Heart left ventricle (tissue), 16 donors: ENCODE results near the gene PNPLA1. TPM values are rescaled to one million over a fixed set of nuclear protein-coding genes. Genes with fewer than 3 reads are reported as not detected.

Experiments
- ATAC-seq, 4 donors: fragments of 200-7000 bp; cut with Tn5 transposase; one replicate each; pipeline ENCODE4 v1.9.1; 2020 to 2022; ENCODE audit warnings: moderate library complexity in 4 of 4, mild to moderate bottlenecking in 3 of 4, moderate number of reproducible peaks in 1 of 4
- DNase-seq, 5 donors: peaks; one replicate each; pipeline ENCODE4 v3.0.0-alpha.2; 2020
- H3K27ac ChIP-seq, 12 donors: fragments of 200-600 bp; sonication (generic) in 4 of 12; one replicate each; pipeline versions ENCODE4 v1.5.0 to v1.8.0; 2016 to 2022; ENCODE audit warnings: mild to moderate bottlenecking in 2 of 12
- H3K27me3 ChIP-seq, 9 donors: fragments of 200-600 bp; sonication (generic) in 2 of 9; one replicate each; pipeline versions ENCODE4 v1.5.1 to v1.8.0; 2016 to 2022; ENCODE audit warnings: mild to moderate bottlenecking in 3 of 9
- H3K36me3 ChIP-seq, 9 donors: fragments of 200-600 bp; sonication (generic) in 2 of 9; one replicate each; pipeline versions ENCODE4 v1.5.0 to v1.8.0; 2018 to 2022; ENCODE audit warnings: mild to moderate bottlenecking in 2 of 9
- H3K4me1 ChIP-seq, 12 donors: fragments of 200-600 bp; sonication (generic) in 4 of 12; one replicate each; pipeline versions ENCODE4 v1.5.0 to v1.8.0; 2016 to 2022; ENCODE audit warnings: mild to moderate bottlenecking in 3 of 12
- H3K4me3 ChIP-seq, 12 donors: fragments of 200-600 bp; sonication (generic) in 4 of 12; one replicate each; pipeline versions ENCODE4 v1.5.0 to v1.8.0; 2017 to 2022; ENCODE audit warnings: mild to moderate bottlenecking in 9 of 12, moderate library complexity in 4 of 12
- H3K9me3 ChIP-seq, 12 donors: fragments of 200-600 bp; sonication (generic) in 4 of 12; one replicate each; pipeline versions ENCODE4 v1.5.0 to v1.8.0; 2016 to 2022; ENCODE audit warnings: mild to moderate bottlenecking in 1 of 12
- CTCF ChIP-seq, 12 donors: fragments of 200-600 bp; sonication (generic) in 4 of 12; IDR thresholded peaks; one replicate each; pipeline versions ENCODE4 v1.5.0 to v1.8.0; 2018 to 2022; ENCODE audit warnings: antibody characterized with exemption in 12 of 12, mild to moderate bottlenecking in 5 of 12
- POLR2A ChIP-seq, 2 donors: fragments of 450-650 bp; IDR thresholded peaks; one replicate each; pipeline ENCODE4 v1.6.1; 2017; ENCODE audit warnings: antibody characterized with exemption in 2 of 2, mild to moderate bottlenecking in 2 of 2, moderate library complexity in 2 of 2
- WGBS, 4 donors: extraction: QIAGEN DNeasy Blood & Tissue Kit in 2 of 4; methylation state at CpG; one replicate each; pipeline versions ENCODE4 v1.1.5 to v1.1.7; 2013 to 2018; 5-methylcytosine and 5-hydroxymethylcytosine counted together
- intact Hi-C, 10 donors: fragments of 100-400 bp; cut with DNase I; formaldehyde crosslinking; loops; one replicate each; pipeline versions ENCODE4 v1.11.1 to v1.14.2; 2022
- polyA plus RNA-seq, 2 donors: library from polyadenylated mRNA; stranded (reverse); fragments of 200-250 nt; gene quantifications; one replicate each; pipeline ENCODE4 v1.2.3, GENCODE V29; 2013
- total RNA-seq, 9 donors: library from RNA; depleted of rRNA in 2 of 9; stranded (reverse); fragments of >200 nt in 2 of 9; fragmentation: NEBNext Ultra II Directional in 3 of 9; extraction: Animal tissue kit (Norgen Biotek cat#: 25700) in 3 of 9; gene quantifications; one replicate each; pipeline versions ENCODE4 v1.1.0 to v1.2.4, GENCODE V29; 2016 to 2023
- donor health status: ischemic (EF 13 %, LVEDD 7.1; RV severe dilation, severe dysfunction).
- donor health status: healthy with polysubstance abuse.
- donor health status: DM: no; HTN: yes; CAD: no.
- donor health status: DM: no; HTN: no; CAD: no.
- donor health status: ischemic (EF 25% LVEDD 6.9; RV normal size, moderate dysfunction).
- donor health status: ischemic (EF 25% LVEDD 5.7; RV mildly dilated, moderate dysfunction).
- donor health status: healthy.
- donor health status: DM: yes; HTN: yes; CAD: no.
- donor health status: ischemic (EF 35%, LVEDD 5.7; RV mildly dilated, moderate dysfunction).
- donor health status: nonischemic (EF 11% LVEDD 7.7; RV severe dilation, severe dysfunction).
- donor health status: DM: yes; HTN: yes; CAD: no.
- donor health status: PGD.
- donor health status: ischemic (EF 29% LVEDD 5.4; RV normal size, mild dysfunction).
- donor health status: nonischemic (EF 23%, LVEDD 6.1; RV moderate dilation, normal function).

The PNPLA1 gene
- total and polyA plus RNA-seq, 11 donors = 0.06 to 0.41 TPM; not detected in 9

- intact Hi-C loops = no loop called here
- Histone ChIP-seq H3K27ac (no peak overlapping the region), H3K9me3 (no peaks in the 10 kb centered on the region), H3K4me3 (no peak overlapping the region), H3K4me1 (peaks cover 0 to 28% (median 0%) of the 10 kb centered on the region in 12 donors), H3K36me3 (no peaks in the 10 kb centered on the region), H3K27me3 (peaks cover 0 to 32% (median 1%) of the 10 kb centered on the region in 9 donors)
- TF ChIP-seq POLR2A (IDR thresholded peaks at IDR 0.05) = no peak
- TF ChIP-seq CTCF (IDR thresholded peaks at IDR 0.05) = no peak
- WGBS, 4 donors = 78 to 92% (median 87%) methylated on average over 6 of the region's 6 CpGs
- ATAC-seq = no peak
- no peak for DNase-seq
These were observed 22.3 kb downstream of the PNPLA1 start for GRCh38 chr6:36292170-36292569.

- H3K9me3 ChIP-seq = no peaks in the 10 kb centered on the region
- peaks cover 0 to 6% (median 0%) of the 10 kb centered on the region in 9 donors for H3K27me3 ChIP-seq
- H3K27ac ChIP-seq = no peak overlapping the region
- H3K36me3 ChIP-seq = no peaks in the 10 kb centered on the region
- H3K4me1 ChIP-seq = peaks cover 0 to 17% (median 0%) of the 10 kb centered on the region in 12 donors
- WGBS, 4 donors = 53 to 68% (median 62%) methylated on average over 1 of the region's 1 CpG
- intact Hi-C loops = no loop called here
- no peak for DNase-seq
- TF ChIP-seq CTCF (IDR thresholded peaks at IDR 0.05) (no peak), POLR2A (IDR thresholded peaks at IDR 0.05) (no peak)
- no peak for ATAC-seq
- no peak overlapping the region for H3K4me3 ChIP-seq
These were observed 26.4 kb downstream of the PNPLA1 start for GRCh38 chr6:36296240-36296639.

GRCh38 chr6:36297051-36297450, 27.2 kb downstream of the PNPLA1 start:
- ATAC-seq = no peak
- intact Hi-C loops = no loop called here
- Histone ChIP-seq H3K36me3 (no peaks in the 10 kb centered on the region), H3K4me1 (peaks cover 0 to 12% (median 0%) of the 10 kb centered on the region in 12 donors), H3K9me3 (no peaks in the 10 kb centered on the region), H3K27ac (no peak overlapping the region), H3K4me3 (no peak overlapping the region), H3K27me3 (peaks cover 0 to 11% (median 0%) of the 10 kb centered on the region in 9 donors)
- DNase-seq = no peak
- TF ChIP-seq POLR2A (IDR thresholded peaks at IDR 0.05) (no peak), CTCF (IDR thresholded peaks at IDR 0.05) (no peak)
- 54 to 64% (median 63%) methylated on average over 6 of the region's 6 CpGs for whole genome bisulfite sequencing, 4 donors

DNA sequence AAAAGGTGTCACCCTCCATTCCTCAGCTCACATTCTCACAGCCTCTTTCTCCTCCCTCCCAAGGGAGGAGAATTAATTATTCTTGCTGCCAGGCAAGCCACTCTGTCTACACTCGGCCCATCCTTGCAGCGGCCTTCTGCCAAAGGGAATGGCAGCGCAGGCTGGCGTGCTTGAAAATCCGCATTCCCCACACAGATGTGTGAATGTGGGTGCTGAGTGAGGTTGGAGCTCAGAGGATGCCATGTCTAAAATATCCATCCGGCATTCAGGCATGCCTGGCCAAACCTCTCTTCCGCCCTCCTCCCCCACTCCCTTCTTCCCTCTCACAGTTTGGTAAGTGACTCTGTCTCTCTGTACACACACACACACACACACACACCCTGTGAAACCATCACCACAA, 27.7 kb downstream of the PNPLA1 start:
- DNase-seq (no peak), ATAC-seq (no peak)
- 70 to 80% (median 76%) methylated on average over 7 of the region's 7 CpGs for WGBS, 4 donors
- Histone ChIP-seq H3K36me3 (no peaks in the 10 kb centered on the region), H3K27ac (no peak overlapping the region), H3K9me3 (no peaks in the 10 kb centered on the region), H3K4me3 (no peak overlapping the region), H3K27me3 (peaks cover 0 to 14% (median 0%) of the 10 kb centered on the region in 9 donors), H3K4me1 (peaks cover 0 to 12% (median 0%) of the 10 kb centered on the region in 12 donors)
- TF ChIP-seq POLR2A (IDR thresholded peaks at IDR 0.05) = no peak
- TF ChIP-seq CTCF (IDR thresholded peaks at IDR 0.05) = no peak
- intact Hi-C loops = no loop called here
